Parathyroid adenoma (tissue), 2 donors: ENCODE data around the gene MTNR1A.

Experiments used
- H2AFZ ChIP-seq: fragments of 300-600 bp; sonication (generic); one replicate; pipeline ENCODE4 v1.7.0; 2017; ENCODE audit warnings: antibody characterized with exemption, mild to moderate bottlenecking
- H3K27ac ChIP-seq: fragments of 300-600 bp; sonication (generic); one replicate; pipeline ENCODE4 v1.7.0; 2017
- H3K27me3 ChIP-seq: fragments of 300-600 bp; sonication (generic); one replicate; pipeline ENCODE4 v1.7.0; 2017; ENCODE audit warnings: low read length; ENCODE audit not compliant: control insufficient read depth, insufficient read depth
- H3K36me3 ChIP-seq: fragments of 300-600 bp; sonication (generic); one replicate; pipeline ENCODE4 v1.7.0; 2017; ENCODE audit warnings: low read length; ENCODE audit not compliant: control insufficient read depth, insufficient read depth
- H3K4me1 ChIP-seq: fragments of 300-600 bp; sonication (generic); one replicate; pipeline ENCODE4 v1.7.0; 2017; ENCODE audit warnings: control low read depth
- H3K4me2 ChIP-seq: fragments of 300-600 bp; sonication (generic); one replicate; pipeline ENCODE4 v1.7.0; 2017; ENCODE audit warnings: low read length
- H3K4me3 ChIP-seq: fragments of 300-600 bp; sonication (generic); one replicate; pipeline ENCODE4 v1.7.0; 2017; ENCODE audit warnings: low read depth, low read length
- H3K79me2 ChIP-seq: fragments of 300-600 bp; sonication (generic); one replicate; pipeline ENCODE4 v1.7.0; 2017; ENCODE audit warnings: control low read depth
- H3K9ac ChIP-seq: fragments of 300-600 bp; sonication (generic); one replicate; pipeline ENCODE4 v1.7.0; 2017; ENCODE audit warnings: mild to moderate bottlenecking
- H3K9me3 ChIP-seq: fragments of 300-600 bp; sonication (generic); one replicate; pipeline ENCODE4 v1.7.0; 2017; ENCODE audit warnings: low read length; ENCODE audit not compliant: control insufficient read depth
- TF ChIP-seq, protein P1 (sequence below): fragments of 300-600 bp; sonication (generic); IDR thresholded peaks from one replicate; pipeline ENCODE4 v1.7.0; 2017; ENCODE audit warnings: antibody characterized with exemption, mild to moderate bottlenecking
- donor health status: primary hyperparathyroidism.

MTNR1A gene

DNA sequence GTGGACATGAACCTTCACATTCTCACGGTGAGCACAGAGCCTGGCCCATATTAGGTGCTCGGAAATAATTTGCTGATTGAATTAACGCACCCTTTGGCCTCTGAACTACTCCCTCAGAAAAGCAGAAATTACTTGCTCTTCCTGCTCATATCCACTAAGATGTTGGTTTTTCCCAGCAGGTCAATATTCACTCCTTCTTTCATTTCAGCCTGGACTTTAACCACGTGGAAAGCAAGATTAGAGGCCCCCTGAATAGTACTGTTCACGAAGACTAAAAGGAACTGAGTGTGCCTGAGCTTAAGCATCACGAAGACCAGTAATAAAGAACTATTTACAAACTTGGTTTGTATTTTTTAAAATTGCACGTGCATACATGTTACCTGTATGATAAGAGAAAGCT is 9.9 kb downstream of the MTNR1A start:
- TF ChIP-seq, protein P1, sequence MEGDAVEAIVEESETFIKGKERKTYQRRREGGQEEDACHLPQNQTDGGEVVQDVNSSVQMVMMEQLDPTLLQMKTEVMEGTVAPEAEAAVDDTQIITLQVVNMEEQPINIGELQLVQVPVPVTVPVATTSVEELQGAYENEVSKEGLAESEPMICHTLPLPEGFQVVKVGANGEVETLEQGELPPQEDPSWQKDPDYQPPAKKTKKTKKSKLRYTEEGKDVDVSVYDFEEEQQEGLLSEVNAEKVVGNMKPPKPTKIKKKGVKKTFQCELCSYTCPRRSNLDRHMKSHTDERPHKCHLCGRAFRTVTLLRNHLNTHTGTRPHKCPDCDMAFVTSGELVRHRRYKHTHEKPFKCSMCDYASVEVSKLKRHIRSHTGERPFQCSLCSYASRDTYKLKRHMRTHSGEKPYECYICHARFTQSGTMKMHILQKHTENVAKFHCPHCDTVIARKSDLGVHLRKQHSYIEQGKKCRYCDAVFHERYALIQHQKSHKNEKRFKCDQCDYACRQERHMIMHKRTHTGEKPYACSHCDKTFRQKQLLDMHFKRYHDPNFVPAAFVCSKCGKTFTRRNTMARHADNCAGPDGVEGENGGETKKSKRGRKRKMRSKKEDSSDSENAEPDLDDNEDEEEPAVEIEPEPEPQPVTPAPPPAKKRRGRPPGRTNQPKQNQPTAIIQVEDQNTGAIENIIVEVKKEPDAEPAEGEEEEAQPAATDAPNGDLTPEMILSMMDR, result no peak
- no peak overlapping the region for H3K4me2 ChIP-seq

DNA sequence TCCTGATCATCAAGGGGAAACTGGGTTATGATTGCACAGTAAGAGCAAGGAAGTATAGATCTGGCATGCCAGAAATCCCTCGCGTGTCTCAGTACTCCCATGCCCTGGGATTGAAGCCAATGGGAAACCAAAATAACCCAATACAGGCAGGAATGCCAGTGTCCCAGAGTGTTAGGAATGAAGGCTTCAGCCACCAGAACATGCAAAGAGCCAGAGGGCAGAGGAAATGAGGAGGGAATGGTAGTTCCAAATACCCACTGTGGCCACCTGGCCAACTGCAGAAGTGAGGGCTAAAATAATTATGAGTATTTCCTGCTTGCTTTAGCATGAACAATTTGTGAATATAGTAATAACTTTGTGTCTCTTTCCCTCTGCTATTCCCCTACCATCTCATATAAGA is 12.2 kb downstream of the MTNR1A start:
- TF ChIP-seq, protein P1, result no peak
- Histone ChIP-seq H3K9ac (no peak overlapping the region), H3K27me3 (no peaks in the 10 kb centered on the region), H3K36me3 (no peaks in the 10 kb centered on the region), H2AFZ (no peak overlapping the region), H3K4me3 (no peak overlapping the region), H3K9me3 (no peaks in the 10 kb centered on the region), H3K4me1 (no peaks in the 10 kb centered on the region), H3K27ac (no peak overlapping the region), H3K4me2 (no peak overlapping the region), H3K79me2 (no peaks in the 10 kb centered on the region)

More for the DNA sequence above, 9.9 kb downstream of the MTNR1A start:
- H3K4me1 ChIP-seq, result no peaks in the 10 kb centered on the region
- H3K9ac ChIP-seq, result no peak overlapping the region
- H3K4me3 ChIP-seq, result no peak overlapping the region
- no peaks in the 10 kb centered on the region for H3K36me3 ChIP-seq
- no peaks in the 10 kb centered on the region for H3K27me3 ChIP-seq
- H2AFZ ChIP-seq, result no peak overlapping the region
- no peak overlapping the region for H3K27ac ChIP-seq
- H3K9me3 ChIP-seq, result no peaks in the 10 kb centered on the region
- no peaks in the 10 kb centered on the region for H3K79me2 ChIP-seq

DNA sequence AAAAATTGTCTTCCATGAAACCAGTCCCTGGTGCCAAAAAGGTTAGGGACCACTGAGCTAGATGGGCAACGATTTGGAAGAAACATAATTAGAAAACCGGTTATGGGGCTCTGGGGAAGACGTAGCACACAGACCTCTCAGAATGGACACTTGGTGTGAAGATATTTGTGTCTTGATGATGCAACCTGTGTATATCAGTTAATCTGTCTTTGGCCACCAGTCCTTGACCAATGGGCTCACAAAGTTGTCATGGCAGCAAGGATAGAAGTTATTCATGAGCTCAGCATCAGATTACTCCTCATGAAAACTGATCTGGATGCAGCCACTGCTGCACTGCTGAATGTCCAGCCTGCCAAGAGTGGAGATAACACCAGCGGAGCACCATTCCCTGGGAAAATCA is 13.6 kb downstream of the MTNR1A start:
- Histone ChIP-seq H3K79me2 (no peaks in the 10 kb centered on the region), H3K4me3 (no peak overlapping the region), H3K9me3 (no peaks in the 10 kb centered on the region), H3K27ac (no peak overlapping the region), H2AFZ (no peak overlapping the region), H3K36me3 (no peaks in the 10 kb centered on the region), H3K4me2 (no peak overlapping the region), H3K27me3 (no peaks in the 10 kb centered on the region), H3K9ac (no peak overlapping the region), H3K4me1 (no peaks in the 10 kb centered on the region)
- TF ChIP-seq, protein P1, result no peak

DNA sequence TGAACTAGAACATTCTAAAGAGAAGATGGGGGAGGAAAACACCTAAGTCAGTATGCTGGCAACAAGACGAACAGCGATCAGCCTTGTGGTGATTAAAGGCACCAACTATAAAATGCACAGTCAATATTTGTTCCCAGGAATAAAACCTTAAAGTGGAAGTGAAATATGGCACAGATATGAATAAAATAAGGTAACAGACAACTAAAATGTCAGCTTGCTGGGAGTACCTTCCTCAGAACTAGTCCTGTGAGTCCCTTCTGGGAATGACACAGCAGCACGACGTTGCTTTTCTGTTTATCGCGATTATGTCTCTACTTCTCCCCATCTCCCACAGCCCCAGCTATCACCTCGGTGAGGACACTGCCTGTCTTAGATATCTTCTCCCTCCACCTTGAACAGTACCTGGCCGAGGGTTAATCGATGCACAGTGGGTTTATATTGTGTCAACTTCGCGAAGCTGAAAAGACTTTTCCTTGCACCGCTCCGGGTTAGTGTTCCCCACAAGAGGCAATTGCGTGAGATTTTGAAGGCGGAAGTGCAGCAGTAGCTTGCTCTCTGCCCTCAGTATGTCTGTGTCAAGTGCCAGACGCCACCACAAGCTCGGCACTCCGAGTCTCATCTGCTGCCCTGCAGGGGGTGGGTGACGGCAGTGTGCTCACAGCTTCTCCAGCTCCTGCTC is 17.4 kb downstream of the MTNR1A start:
- H3K9ac ChIP-seq, result no peak overlapping the region
- no peaks in the 10 kb centered on the region for H3K36me3 ChIP-seq
- no peak overlapping the region for H3K4me2 ChIP-seq
- H3K27ac ChIP-seq, result no peak overlapping the region
- no peaks in the 10 kb centered on the region for H3K27me3 ChIP-seq
- no peak overlapping the region for H2AFZ ChIP-seq
- TF ChIP-seq, protein P1, result no peak
- H3K4me1 ChIP-seq, result no peaks in the 10 kb centered on the region
- H3K9me3 ChIP-seq, result no peaks in the 10 kb centered on the region
- H3K79me2 ChIP-seq, result no peaks in the 10 kb centered on the region
- no peak overlapping the region for H3K4me3 ChIP-seq

DNA sequence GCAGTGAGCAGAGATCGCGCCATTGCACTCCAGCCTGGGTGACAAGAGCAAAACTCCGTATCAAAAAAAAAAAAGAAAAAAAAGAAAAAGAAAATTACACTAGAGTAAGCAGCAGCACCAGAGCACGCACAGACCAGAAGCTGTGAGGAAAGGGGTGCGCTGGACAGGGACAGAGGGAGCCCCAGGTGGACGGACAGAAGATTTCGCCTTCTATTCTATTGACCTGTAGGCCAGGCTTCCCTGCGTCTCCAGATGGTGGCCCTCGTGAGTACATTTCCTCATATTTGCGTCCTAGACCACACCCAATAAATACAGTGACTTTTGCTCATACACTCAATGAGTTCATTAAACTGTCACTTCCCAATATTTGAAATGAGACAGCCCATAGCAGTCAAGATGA is 19.1 kb downstream of the MTNR1A start:
- Histone ChIP-seq H3K4me3 (no peak overlapping the region), H3K27ac (no peak overlapping the region), H3K9ac (no peak overlapping the region), H3K79me2 (no peaks in the 10 kb centered on the region), H3K4me2 (no peak overlapping the region), H3K36me3 (no peaks in the 10 kb centered on the region), H3K27me3 (no peaks in the 10 kb centered on the region), H3K9me3 (no peaks in the 10 kb centered on the region), H3K4me1 (no peaks in the 10 kb centered on the region), H2AFZ (no peak overlapping the region)
- TF ChIP-seq, protein P1, result no peak
